Body of pancreas (tissue), 4 donors: ENCODE data around the gene TRAFD1. TPM values are rescaled to one million over a fixed set of nuclear protein-coding genes. Genes with fewer than 3 reads are reported as not detected.
A peak's percentile ranks its signal among the peaks of the same experiment; 100 is the strongest.

Experiments used
- ATAC-seq: fragments of 150-250 bp; one replicate; pipeline ENCODE4 v1.9.1; 2016
- DNase-seq, 4 donors: peaks; one replicate each; pipeline ENCODE4 v3.0.0-alpha.2; 2019
- H3K27ac ChIP-seq, 4 donors: fragments of 200-600 bp; sonication (generic); 1 replicate in 3 of 4; 2 replicates in 1 of 4; pipeline versions ENCODE4 v1.5.1 to v1.6.1; 2016 to 2019; ENCODE audit warnings: mild to moderate bottlenecking in 1 of 4, mixed read lengths in 1 of 4, moderate library complexity in 1 of 4
- H3K27me3 ChIP-seq, 2 donors: fragments of 200-600 bp; sonication (generic); one replicate each; pipeline ENCODE4 v1.6.0; 2016; ENCODE audit warnings: mild to moderate bottlenecking in 1 of 2
- H3K36me3 ChIP-seq, 2 donors: fragments of 200-600 bp; sonication (generic); replicated peaks in 1 of 2; 2 replicates each; pipeline ENCODE4 v1.5.1; 2016; ENCODE audit warnings: low read depth in 2 of 2; ENCODE audit not compliant: insufficient read depth in 1 of 2
- H3K4me1 ChIP-seq: fragments of 200-600 bp; sonication (generic); one replicate; pipeline ENCODE4 v1.6.0; 2016
- H3K4me3 ChIP-seq, 2 donors: fragments of 200-600 bp; sonication (generic); 1 replicate in 1 of 2; 2 replicates in 1 of 2; pipeline ENCODE4 v1.5.1; 2016 to 2019
- H3K9me3 ChIP-seq, 3 donors: fragments of 200-600 bp; sonication (generic); 1 replicate in 2 of 3; 2 replicates in 1 of 3; pipeline ENCODE4 v1.5.1; 2016
- POLR2A ChIP-seq, 3 donors: fragments of 450-650 bp; IDR thresholded peaks; one replicate each; pipeline ENCODE4 v1.6.1; 2016; ENCODE audit warnings: antibody characterized with exemption in 3 of 3, mild to moderate bottlenecking in 2 of 3
- WGBS, 2 donors: methylation state at CpG; one replicate each; pipeline ENCODE4 v1.1.5; 2017; 5-methylcytosine and 5-hydroxymethylcytosine counted together
- intact Hi-C: fragments of 100-400 bp; cut with DNase I; formaldehyde crosslinking; loops from one replicate; pipeline ENCODE4 v1.15.1; 2023
- total RNA-seq, 2 donors: library from RNA; depleted of rRNA; stranded (reverse); fragments of >200 nt; gene quantifications; one replicate each; pipeline ENCODE4 v1.1.0, GENCODE V29; 2016
- TF ChIP-seq, protein P1 (sequence below), 7 experiments: fragments of 450-650 bp in 4 of 7; fragments of 200-600 bp in 3 of 7; sonication (generic) in 3 of 7; IDR thresholded peaks; one replicate each; pipeline ENCODE4 v1.5.1; 2016 to 2019; ENCODE audit warnings: antibody characterized with exemption in 7 of 7

The TRAFD1 gene
- total RNA-seq, 2 donors from 2014 or later, result 13.2 to 15.3 TPM

DNA sequence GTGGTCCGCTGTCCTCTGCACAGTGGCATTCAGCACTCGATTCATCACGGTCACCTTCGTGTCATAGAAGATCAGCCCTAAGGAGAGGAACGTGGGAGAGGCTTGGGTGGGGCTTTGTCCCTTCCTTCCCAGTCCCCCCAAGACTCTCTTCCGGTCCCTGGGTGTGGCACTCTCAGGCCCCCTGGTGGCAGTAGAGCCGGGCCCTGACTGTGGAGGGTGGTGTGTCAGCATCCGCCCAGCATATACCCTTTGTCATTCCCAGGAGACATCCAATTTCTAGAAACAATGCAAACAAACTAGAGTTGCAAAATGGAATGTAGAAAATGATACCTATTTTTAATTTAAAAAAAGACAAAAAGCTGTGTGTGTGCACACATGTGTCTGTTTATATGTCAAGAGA is 45.0 kb downstream of the TRAFD1 start:
- H3K4me3 ChIP-seq, result no peak overlapping the region
- ATAC-seq (no peak), DNase-seq (no peak)
- H3K36me3 ChIP-seq, result peaks cover 0 to 8% of the 10 kb centered on the region in 2 donors
- H3K4me1 ChIP-seq, result no peaks in the 10 kb centered on the region
- intact Hi-C loops, result no loop called here
- H3K9me3 ChIP-seq, result no peaks in the 10 kb centered on the region
- TF ChIP-seq, protein P1, sequence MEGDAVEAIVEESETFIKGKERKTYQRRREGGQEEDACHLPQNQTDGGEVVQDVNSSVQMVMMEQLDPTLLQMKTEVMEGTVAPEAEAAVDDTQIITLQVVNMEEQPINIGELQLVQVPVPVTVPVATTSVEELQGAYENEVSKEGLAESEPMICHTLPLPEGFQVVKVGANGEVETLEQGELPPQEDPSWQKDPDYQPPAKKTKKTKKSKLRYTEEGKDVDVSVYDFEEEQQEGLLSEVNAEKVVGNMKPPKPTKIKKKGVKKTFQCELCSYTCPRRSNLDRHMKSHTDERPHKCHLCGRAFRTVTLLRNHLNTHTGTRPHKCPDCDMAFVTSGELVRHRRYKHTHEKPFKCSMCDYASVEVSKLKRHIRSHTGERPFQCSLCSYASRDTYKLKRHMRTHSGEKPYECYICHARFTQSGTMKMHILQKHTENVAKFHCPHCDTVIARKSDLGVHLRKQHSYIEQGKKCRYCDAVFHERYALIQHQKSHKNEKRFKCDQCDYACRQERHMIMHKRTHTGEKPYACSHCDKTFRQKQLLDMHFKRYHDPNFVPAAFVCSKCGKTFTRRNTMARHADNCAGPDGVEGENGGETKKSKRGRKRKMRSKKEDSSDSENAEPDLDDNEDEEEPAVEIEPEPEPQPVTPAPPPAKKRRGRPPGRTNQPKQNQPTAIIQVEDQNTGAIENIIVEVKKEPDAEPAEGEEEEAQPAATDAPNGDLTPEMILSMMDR (IDR thresholded peaks at IDR 0.05), result peak in 1 of 7 experiments; percentile 29
- no peak for TF ChIP-seq POLR2A (IDR thresholded peaks at IDR 0.05)
- H3K27ac ChIP-seq, result no peak overlapping the region
- 64 to 82% methylated on average over 8 of the region's 8 CpGs for WGBS, 2 donors
- H3K27me3 ChIP-seq, result no peaks in the 10 kb centered on the region

- Histone ChIP-seq H3K9me3 (no peaks in the 10 kb centered on the region), H3K27me3 (no peaks in the 10 kb centered on the region), H3K27ac (no peak overlapping the region), H3K36me3 (peaks cover 0 to 10% of the 10 kb centered on the region in 2 donors), H3K4me3 (no peak overlapping the region), H3K4me1 (no peaks in the 10 kb centered on the region)
- DNase-seq (no peak), ATAC-seq (no peak)
- 91 to 92% methylated on average over 9 to 17 of the region's 17 CpGs for WGBS, 2 donors
- intact Hi-C loops, result no loop called here
- TF ChIP-seq, protein P1 (IDR thresholded peaks at IDR 0.05), result no peak
- no peak for TF ChIP-seq POLR2A (IDR thresholded peaks at IDR 0.05)
Observed at GRCh38 chr12:112170971-112171596, 45.7 kb downstream of the TRAFD1 start.

DNA sequence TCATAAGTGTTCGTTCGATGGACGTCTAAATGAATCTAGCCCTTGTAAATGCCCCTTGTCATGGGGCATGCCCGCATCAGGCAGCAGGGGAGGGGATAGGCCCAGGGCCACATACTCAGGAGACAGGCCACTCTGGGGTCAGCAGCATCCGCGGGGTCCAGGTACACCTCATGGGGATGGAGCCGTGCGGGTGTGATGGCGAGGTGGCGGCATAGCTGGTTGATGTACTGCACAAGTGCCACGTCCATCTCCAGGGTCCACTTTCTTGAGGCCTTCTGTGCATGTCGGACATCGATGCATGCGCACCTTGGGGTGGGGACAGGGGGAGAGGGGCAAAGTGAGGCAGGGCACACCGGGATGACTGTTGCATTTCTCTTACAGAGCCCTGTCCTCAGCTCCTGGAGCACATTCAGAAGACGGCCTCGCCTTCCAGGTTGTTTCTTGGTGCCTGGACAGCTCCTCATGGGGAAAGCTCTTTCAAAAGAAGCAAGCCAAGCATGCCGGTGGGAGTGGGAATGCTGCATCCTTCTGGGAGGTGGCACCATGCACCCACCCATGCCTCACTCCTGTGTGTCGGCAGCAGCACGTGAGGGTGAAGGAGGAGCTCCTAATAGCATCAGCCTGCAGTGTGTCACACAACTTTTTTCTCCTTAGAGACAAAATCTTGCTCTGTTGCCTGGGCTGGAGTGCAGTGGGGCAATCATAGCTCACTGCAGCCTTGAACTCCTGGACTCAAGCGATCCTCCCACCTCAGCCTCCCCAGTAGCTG is 47.4 kb downstream of the TRAFD1 start:
- TF ChIP-seq POLR2A (IDR thresholded peaks at IDR 0.05), result no peak
- TF ChIP-seq, protein P1 (IDR thresholded peaks at IDR 0.05), result no peak
- DNase-seq (no peak), ATAC-seq (no peak)
- no peaks in the 10 kb centered on the region for H3K9me3 ChIP-seq
- no peaks in the 10 kb centered on the region for H3K4me1 ChIP-seq
- intact Hi-C loops, result no loop called here
- no peak overlapping the region for H3K27ac ChIP-seq
- no peak overlapping the region for H3K4me3 ChIP-seq
- WGBS, 2 donors, result 96 to 97% methylated on average over 19 to 20 of the region's 21 CpGs
- H3K36me3 ChIP-seq, result peaks cover 0 to 10% of the 10 kb centered on the region in 2 donors
- no peaks in the 10 kb centered on the region for H3K27me3 ChIP-seq

DNA sequence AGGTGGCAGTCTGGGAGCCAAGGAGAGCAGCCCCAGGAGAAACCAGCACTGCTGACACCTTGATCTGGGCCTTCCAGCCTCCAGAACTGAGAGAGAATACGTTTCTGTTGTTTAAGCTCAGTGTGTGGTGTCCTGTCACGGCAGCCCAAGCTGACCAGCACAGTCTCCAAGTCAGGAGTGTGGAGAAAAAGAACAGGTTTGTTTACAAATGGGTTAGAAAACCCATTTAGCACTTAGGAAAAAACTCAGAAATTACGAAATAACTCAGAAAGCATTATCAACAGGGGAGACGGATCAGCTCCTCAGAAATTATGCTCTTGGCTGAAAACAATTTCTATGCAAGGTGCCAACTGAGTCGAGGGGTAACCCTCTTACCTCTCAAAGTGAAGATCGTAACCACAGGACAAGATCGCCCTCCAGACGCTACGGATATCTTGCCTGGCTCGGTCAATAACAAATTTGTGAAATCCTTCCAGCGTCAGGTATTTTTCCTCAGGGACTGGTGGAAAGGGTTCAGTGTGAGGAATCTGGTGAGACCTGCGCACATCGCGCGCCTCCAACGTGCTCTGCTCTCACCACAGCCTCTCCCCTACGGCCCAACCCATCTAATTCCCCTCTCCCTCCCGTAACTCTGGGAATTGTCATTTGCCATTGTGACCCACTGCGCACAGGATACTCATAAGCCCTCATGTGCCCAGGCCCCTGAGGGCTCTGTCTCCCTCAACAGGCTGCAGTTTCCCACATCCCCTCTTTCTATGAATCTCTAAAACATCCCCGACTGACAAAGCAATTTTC is 50.2 kb downstream of the TRAFD1 start:
- intact Hi-C loops, result no loop called here
- Histone ChIP-seq H3K4me3 (no peak overlapping the region), H3K36me3 (peaks cover 0 to 20% of the 10 kb centered on the region in 2 donors), H3K9me3 (no peaks in the 10 kb centered on the region), H3K4me1 (no peaks in the 10 kb centered on the region), H3K27ac (no peak overlapping the region), H3K27me3 (no peaks in the 10 kb centered on the region)
- 91 to 96% methylated on average over 20 of the region's 20 CpGs for whole genome bisulfite sequencing, 2 donors
- no peak for DNase-seq
- ATAC-seq, result no peak
- TF ChIP-seq, protein P1 (IDR thresholded peaks at IDR 0.05), result no peak
- TF ChIP-seq POLR2A (IDR thresholded peaks at IDR 0.05), result no peak
